Stomach (tissue), 4 donors: ENCODE results near the gene ANKRD49.

Experiments used
- EP300 ChIP-seq: sonication (generic); formaldehyde crosslinking; IDR thresholded peaks from one replicate; pipeline ENCODE4 v1.6.1; 2017; ENCODE audit warnings: antibody characterized with exemption
- POLR2A ChIP-seq, 4 donors: fragments of 450-650 bp; IDR thresholded peaks; one replicate each; pipeline ENCODE4 v1.6.1; 2016; ENCODE audit warnings: antibody characterized with exemption in 4 of 4, control low read depth in 2 of 4, mild to moderate bottlenecking in 1 of 4, moderate library complexity in 1 of 4
- POLR2AphosphoS5 ChIP-seq, 3 donors: sonication (generic); formaldehyde crosslinking; IDR thresholded peaks; one replicate each; pipeline ENCODE4 v1.6.1; 2016; ENCODE audit warnings: antibody characterized with exemption in 3 of 3
- TF ChIP-seq, protein P1 (sequence below), 7 experiments: fragments of 450-650 bp in 4 of 7; fragments of 200-600 bp in 3 of 7; sonication (generic) in 3 of 7; IDR thresholded peaks; one replicate each; pipeline ENCODE4 v1.5.1; 2016 to 2019; ENCODE audit warnings: antibody characterized with exemption in 7 of 7, control low read depth in 2 of 7, mild to moderate bottlenecking in 1 of 7

DNA sequence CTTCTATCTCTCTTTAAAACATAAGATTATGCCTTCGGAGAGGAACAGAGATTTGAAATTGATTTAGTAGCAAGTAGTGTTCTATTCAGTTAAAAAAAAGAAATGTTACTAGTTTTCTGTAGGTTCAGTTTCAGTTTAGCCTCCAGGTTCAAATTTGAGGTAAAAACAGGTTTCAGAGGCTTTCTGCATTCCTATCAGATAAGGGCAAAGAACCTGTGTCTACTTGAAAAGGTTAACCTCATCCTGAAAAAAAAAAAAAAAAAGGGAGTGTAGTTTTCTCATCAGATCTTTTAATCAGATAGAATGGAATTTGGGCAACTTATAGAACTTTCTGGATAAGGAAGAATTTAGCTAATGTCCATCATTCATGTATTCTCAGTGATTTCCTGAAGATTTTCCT, 30.6 kb downstream of the ANKRD49 start:
- TF ChIP-seq POLR2AphosphoS5 (IDR thresholded peaks at IDR 0.05) = no peak
- TF ChIP-seq, protein P1, sequence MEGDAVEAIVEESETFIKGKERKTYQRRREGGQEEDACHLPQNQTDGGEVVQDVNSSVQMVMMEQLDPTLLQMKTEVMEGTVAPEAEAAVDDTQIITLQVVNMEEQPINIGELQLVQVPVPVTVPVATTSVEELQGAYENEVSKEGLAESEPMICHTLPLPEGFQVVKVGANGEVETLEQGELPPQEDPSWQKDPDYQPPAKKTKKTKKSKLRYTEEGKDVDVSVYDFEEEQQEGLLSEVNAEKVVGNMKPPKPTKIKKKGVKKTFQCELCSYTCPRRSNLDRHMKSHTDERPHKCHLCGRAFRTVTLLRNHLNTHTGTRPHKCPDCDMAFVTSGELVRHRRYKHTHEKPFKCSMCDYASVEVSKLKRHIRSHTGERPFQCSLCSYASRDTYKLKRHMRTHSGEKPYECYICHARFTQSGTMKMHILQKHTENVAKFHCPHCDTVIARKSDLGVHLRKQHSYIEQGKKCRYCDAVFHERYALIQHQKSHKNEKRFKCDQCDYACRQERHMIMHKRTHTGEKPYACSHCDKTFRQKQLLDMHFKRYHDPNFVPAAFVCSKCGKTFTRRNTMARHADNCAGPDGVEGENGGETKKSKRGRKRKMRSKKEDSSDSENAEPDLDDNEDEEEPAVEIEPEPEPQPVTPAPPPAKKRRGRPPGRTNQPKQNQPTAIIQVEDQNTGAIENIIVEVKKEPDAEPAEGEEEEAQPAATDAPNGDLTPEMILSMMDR (IDR thresholded peaks at IDR 0.05) = no peak
- TF ChIP-seq EP300 = no peak
- TF ChIP-seq POLR2A (IDR thresholded peaks at IDR 0.05) = no peak
